ENCODE results near the gene MCU.
"Not testable (repeated sequence)": the region's sequence is repeated elsewhere in the genome, so short reads cannot be mapped to it uniquely, and the experiment has no call there.

MCU gene

GRCh38 chr10:72720814-72721660 lies 29.1 kb downstream of the MCU start:
- no peak for DNase-seq
- in situ Hi-C loops (cut with MboI; ENCODE audit: low pct_unique_long_range_greater_than_20kb, low sequenced_read_pairs), result no loop called here

- no peak for DNase-seq
- in situ Hi-C loops (cut with MboI; ENCODE audit: low pct_unique_long_range_greater_than_20kb, low sequenced_read_pairs), result no loop called here
Observed at GRCh38 chr10:72727130-72727529, 35.2 kb downstream of the MCU start.

- DNase-seq, result peak; percentile 32
- in situ Hi-C loops (cut with MboI; ENCODE audit: low pct_unique_long_range_greater_than_20kb, low sequenced_read_pairs), result no loop called here
Observed at GRCh38 chr10:72728462-72728861, 36.5 kb downstream of the MCU start.

- in situ Hi-C loops (cut with MboI; ENCODE audit: low pct_unique_long_range_greater_than_20kb, low sequenced_read_pairs), result no loop called here
- no peak for DNase-seq
Observed at GRCh38 chr10:72729528-72729927, 37.6 kb downstream of the MCU start.

GRCh38 chr10:72730479-72730878 lies 38.5 kb downstream of the MCU start:
- no peak for DNase-seq
- in situ Hi-C loops (cut with MboI; ENCODE audit: low pct_unique_long_range_greater_than_20kb, low sequenced_read_pairs), result no loop called here

GRCh38 chr10:72731916-72732419 lies 40.0 kb downstream of the MCU start:
- in situ Hi-C loops (cut with MboI; ENCODE audit: low pct_unique_long_range_greater_than_20kb, low sequenced_read_pairs), result no loop called here
- no peak for DNase-seq

GRCh38 chr10:72732521-72732920 lies 40.6 kb downstream of the MCU start:
- DNase-seq, result no peak
- in situ Hi-C loops (cut with MboI; ENCODE audit: low pct_unique_long_range_greater_than_20kb, low sequenced_read_pairs), result no loop called here

GRCh38 chr10:72733989-72734388 lies 42.0 kb downstream of the MCU start:
- no peak for DNase-seq
- in situ Hi-C loops (cut with MboI; ENCODE audit: low pct_unique_long_range_greater_than_20kb, low sequenced_read_pairs), result no loop called here

- no peak for DNase-seq
- in situ Hi-C loops (cut with MboI; ENCODE audit: low pct_unique_long_range_greater_than_20kb, low sequenced_read_pairs), result no loop called here
Observed at GRCh38 chr10:72735288-72735936, 43.5 kb downstream of the MCU start.

GRCh38 chr10:72736176-72736827 lies 44.4 kb downstream of the MCU start:
- in situ Hi-C loops (cut with MboI; ENCODE audit: low pct_unique_long_range_greater_than_20kb, low sequenced_read_pairs), result no loop called here
- no peak for DNase-seq

- in situ Hi-C loops (cut with MboI; ENCODE audit: low pct_unique_long_range_greater_than_20kb, low sequenced_read_pairs), result no loop called here
- no peak for DNase-seq
Observed at GRCh38 chr10:72736828-72737220, 44.9 kb downstream of the MCU start.

GRCh38 chr10:72737357-72737756 lies 45.4 kb downstream of the MCU start:
- DNase-seq, result peak; percentile 64
- in situ Hi-C loops (cut with MboI; ENCODE audit: low pct_unique_long_range_greater_than_20kb, low sequenced_read_pairs), result not testable (repeated sequence)

- no peak for DNase-seq
- in situ Hi-C loops (cut with MboI; ENCODE audit: low pct_unique_long_range_greater_than_20kb, low sequenced_read_pairs), result no loop called here
Observed at GRCh38 chr10:72738486-72738885, 46.5 kb downstream of the MCU start.

- no peak for DNase-seq
- in situ Hi-C loops (cut with MboI; ENCODE audit: low pct_unique_long_range_greater_than_20kb, low sequenced_read_pairs), result no loop called here
Observed at GRCh38 chr10:72740528-72740927, 48.6 kb downstream of the MCU start.

- in situ Hi-C loops (cut with MboI; ENCODE audit: low pct_unique_long_range_greater_than_20kb, low sequenced_read_pairs), result no loop called here
- no peak for DNase-seq
Observed at GRCh38 chr10:72742092-72742491, 50.1 kb downstream of the MCU start.

GRCh38 chr10:72742797-72743196 lies 50.9 kb downstream of the MCU start:
- DNase-seq, result no peak
- in situ Hi-C loops (cut with MboI; ENCODE audit: low pct_unique_long_range_greater_than_20kb, low sequenced_read_pairs), result no loop called here

- DNase-seq, result no peak
- in situ Hi-C loops (cut with MboI; ENCODE audit: low pct_unique_long_range_greater_than_20kb, low sequenced_read_pairs), result no loop called here
Observed at GRCh38 chr10:72744566-72744965, 52.6 kb downstream of the MCU start.

- in situ Hi-C loops (cut with MboI; ENCODE audit: low pct_unique_long_range_greater_than_20kb, low sequenced_read_pairs), result no loop called here
Observed at GRCh38 chr10:72746426-72747363, 54.8 kb downstream of the MCU start.

GRCh38 chr10:72747521-72747920 lies 55.6 kb downstream of the MCU start:
- in situ Hi-C loops (cut with MboI; ENCODE audit: low pct_unique_long_range_greater_than_20kb, low sequenced_read_pairs), result no loop called here
- no peak for DNase-seq

More at GRCh38 chr10:72746426-72747363, 54.8 kb downstream of the MCU start:
- DNase-seq, result peak; percentile 33
